GM23338 (cell line): ENCODE measurements around the gene CIC. TPM values are rescaled to one million over a fixed set of nuclear protein-coding genes. Genes with fewer than 3 reads are reported as not detected.

Experiments used
- ATAC-seq: fragments of 200-7000 bp; cut with Tn5 transposase; 3 replicates; pipeline ENCODE4 v1.9.1; 2020
- DNase-seq: peaks from one replicate; pipeline ENCODE4 v3.0.0-alpha.2; 2015; ENCODE audit warnings: low spot score
- H2AFZ ChIP-seq: fragments of 200-600 bp; sonication (generic); 2 replicates; pipeline ENCODE4 v1.8.0; 2016; ENCODE audit warnings: antibody characterized with exemption, mild to moderate bottlenecking, moderate library complexity
- H3F3A ChIP-seq: fragments of 200-600 bp; sonication (generic); replicated peaks from 2 replicates; pipeline ENCODE4 v1.8.0; 2017; ENCODE audit warnings: antibody characterized with exemption, mixed run types, low read depth
- H3K27ac ChIP-seq: fragments of 200-600 bp; sonication (generic); 2 replicates; pipeline ENCODE4 v1.6.1; 2016; ENCODE audit warnings: low read depth
- H3K27me3 ChIP-seq: fragments of 200-600 bp; sonication (generic); 2 replicates; pipeline ENCODE4 v1.8.0; 2016; ENCODE audit warnings: mild to moderate bottlenecking, mixed run types, moderate library complexity; ENCODE audit not compliant: insufficient read depth
- H3K36me3 ChIP-seq: fragments of 200-600 bp; sonication (generic); 2 replicates; pipeline ENCODE4 v1.8.0; 2016; ENCODE audit warnings: mild to moderate bottlenecking; ENCODE audit not compliant: insufficient read depth
- H3K4me1 ChIP-seq: fragments of 200-600 bp; sonication (generic); 2 replicates; pipeline ENCODE4 v1.8.0; 2016; ENCODE audit warnings: mild to moderate bottlenecking, moderate library complexity; ENCODE audit not compliant: insufficient read depth
- H3K4me2 ChIP-seq: fragments of 200-600 bp; sonication (generic); 2 replicates; pipeline ENCODE4 v1.7.1; 2017; ENCODE audit warnings: mixed run types
- H3K4me3 ChIP-seq: fragments of 200-600 bp; sonication (generic); 2 replicates; pipeline ENCODE4 v1.6.1; 2016; ENCODE audit warnings: mixed run types
- H3K79me2 ChIP-seq: fragments of 200-600 bp; sonication (generic); replicated peaks from 2 replicates; pipeline ENCODE4 v1.8.0; 2017; ENCODE audit warnings: mild to moderate bottlenecking; ENCODE audit not compliant: insufficient read depth
- H3K9me2 ChIP-seq: fragments of 200-600 bp; sonication (generic); 2 replicates; pipeline ENCODE4 v1.8.0; 2017; ENCODE audit not compliant: insufficient read depth
- H4K20me1 ChIP-seq: fragments of 200-600 bp; sonication (generic); replicated peaks from 2 replicates; pipeline ENCODE4 v1.8.0; 2017; ENCODE audit warnings: mild to moderate bottlenecking; ENCODE audit not compliant: insufficient read depth
- H3K27ac Mint-ChIP-seq: 2 replicates; pipeline ENCODE4 v1.8.0; 2020; ENCODE audit warnings: inconsistent platforms, mild to moderate bottlenecking, moderate library complexity, mixed read lengths
- H3K27me3 Mint-ChIP-seq: 3 replicates; pipeline ENCODE4 v1.8.0; 2022; ENCODE audit warnings: low read depth, mild to moderate bottlenecking, moderate library complexity, mixed read lengths, inconsistent platforms; ENCODE audit not compliant: insufficient read depth, poor library complexity
- H3K36me3 Mint-ChIP-seq: 3 replicates; pipeline ENCODE4 v1.8.0; 2021; ENCODE audit warnings: low read depth, mild to moderate bottlenecking, inconsistent platforms, moderate library complexity, mixed read lengths
- H3K4me1 Mint-ChIP-seq: 3 replicates; pipeline ENCODE4 v1.8.0; 2020; ENCODE audit warnings: mild to moderate bottlenecking, inconsistent platforms, mixed read lengths
- H3K4me3 Mint-ChIP-seq: 3 replicates; pipeline ENCODE4 v1.8.0; 2021; ENCODE audit warnings: moderate library complexity, mild to moderate bottlenecking, inconsistent platforms, mixed read lengths
- H3K9me3 Mint-ChIP-seq: 3 replicates; pipeline ENCODE4 v1.8.0; 2020; ENCODE audit warnings: moderate library complexity, mild to moderate bottlenecking, inconsistent platforms, mixed read lengths
- EZH2 ChIP-seq: fragments of 200-600 bp; sonication (generic); IDR thresholded peaks from one replicate; pipeline ENCODE4 v1.8.0; 2017; ENCODE audit warnings: antibody characterized with exemption, mild to moderate bottlenecking, low read depth; ENCODE audit not compliant: unreplicated experiment
- EZH2phosphoT487 ChIP-seq: fragments of 200-600 bp; sonication (generic); IDR thresholded peaks from one replicate; pipeline ENCODE4 v1.8.1; 2018; ENCODE audit warnings: antibody characterized with exemption; ENCODE audit not compliant: unreplicated experiment
- POLR2AphosphoS5 ChIP-seq: IDR thresholded peaks from 2 replicates; pipeline ENCODE4 v1.6.1; 2016; ENCODE audit warnings: antibody characterized with exemption, low read depth
- ZNF114 ChIP-seq: fragments of 250-450 bp; sonication (Bioruptor Pico); IDR thresholded peaks from 2 replicates; pipeline ENCODE4 v1.5.0; 2020; ENCODE audit warnings: mild to moderate bottlenecking, moderate library complexity
- ZNF331 ChIP-seq: fragments of 250-450 bp; sonication (Bioruptor Pico); IDR thresholded peaks from 2 replicates; pipeline ENCODE4 v1.5.0; 2020; ENCODE audit warnings: low read depth, mild to moderate bottlenecking, moderate library complexity
- polyA plus RNA-seq: library from polyadenylated mRNA; unstranded; fragments of >200 nt; fragmentation: Nextera tagmentation; extraction: Ambion mirVana; gene quantifications from 2 replicates; pipeline ENCODE4 v1.2.1, GENCODE V29; 2016
- total RNA-seq: library from RNA; depleted of rRNA; stranded (reverse); fragments of >200 nt; shearing (Covaris generic); gene quantifications from 2 replicates; pipeline ENCODE4 v1.2.3, GENCODE V29; 2014
- TF ChIP-seq, protein P1 (sequence below): fragments of 250-450 bp; sonication (Bioruptor Pico); IDR thresholded peaks from 2 replicates; pipeline ENCODE4 v1.5.0; 2020; ENCODE audit warnings: mild to moderate bottlenecking, moderate library complexity
- TF ChIP-seq, protein P2 (sequence below), 2 experiments: fragments of 200-600 bp in 1 of 2; sonication (generic) in 1 of 2; conservative IDR thresholded peaks; 2 replicates each; pipeline versions ENCODE4 v1.5.1 to v1.6.1; 2016 to 2017; ENCODE audit warnings: antibody characterized with exemption in 2 of 2, low read depth in 2 of 2, mild to moderate bottlenecking in 2 of 2, moderate library complexity in 1 of 2

Gene CIC
- total and polyA plus RNA-seq, 2 experiments from 2014 or later: 13.2 to 42.0 TPM

DNA sequence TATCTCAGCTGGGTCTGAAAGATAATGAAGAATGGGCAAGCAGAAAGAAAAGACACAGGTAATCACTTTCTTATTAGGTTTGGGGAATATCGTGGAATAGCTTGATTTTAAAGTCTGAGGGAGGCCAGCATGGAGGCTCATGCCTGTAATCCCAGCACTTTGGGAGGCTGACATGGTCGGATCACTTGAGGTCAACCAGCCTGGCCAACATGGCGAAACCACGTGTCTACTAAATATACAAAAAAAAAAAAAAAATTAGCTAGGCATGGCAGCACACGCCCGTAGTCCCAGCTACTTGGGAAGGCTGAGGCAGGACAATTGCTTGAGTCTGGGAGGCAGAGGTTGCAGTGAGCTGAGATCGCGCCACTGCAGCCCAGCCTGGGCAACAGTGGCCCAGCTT, 34.8 kb downstream of the CIC start (continued):
- TF ChIP-seq, protein P1, sequence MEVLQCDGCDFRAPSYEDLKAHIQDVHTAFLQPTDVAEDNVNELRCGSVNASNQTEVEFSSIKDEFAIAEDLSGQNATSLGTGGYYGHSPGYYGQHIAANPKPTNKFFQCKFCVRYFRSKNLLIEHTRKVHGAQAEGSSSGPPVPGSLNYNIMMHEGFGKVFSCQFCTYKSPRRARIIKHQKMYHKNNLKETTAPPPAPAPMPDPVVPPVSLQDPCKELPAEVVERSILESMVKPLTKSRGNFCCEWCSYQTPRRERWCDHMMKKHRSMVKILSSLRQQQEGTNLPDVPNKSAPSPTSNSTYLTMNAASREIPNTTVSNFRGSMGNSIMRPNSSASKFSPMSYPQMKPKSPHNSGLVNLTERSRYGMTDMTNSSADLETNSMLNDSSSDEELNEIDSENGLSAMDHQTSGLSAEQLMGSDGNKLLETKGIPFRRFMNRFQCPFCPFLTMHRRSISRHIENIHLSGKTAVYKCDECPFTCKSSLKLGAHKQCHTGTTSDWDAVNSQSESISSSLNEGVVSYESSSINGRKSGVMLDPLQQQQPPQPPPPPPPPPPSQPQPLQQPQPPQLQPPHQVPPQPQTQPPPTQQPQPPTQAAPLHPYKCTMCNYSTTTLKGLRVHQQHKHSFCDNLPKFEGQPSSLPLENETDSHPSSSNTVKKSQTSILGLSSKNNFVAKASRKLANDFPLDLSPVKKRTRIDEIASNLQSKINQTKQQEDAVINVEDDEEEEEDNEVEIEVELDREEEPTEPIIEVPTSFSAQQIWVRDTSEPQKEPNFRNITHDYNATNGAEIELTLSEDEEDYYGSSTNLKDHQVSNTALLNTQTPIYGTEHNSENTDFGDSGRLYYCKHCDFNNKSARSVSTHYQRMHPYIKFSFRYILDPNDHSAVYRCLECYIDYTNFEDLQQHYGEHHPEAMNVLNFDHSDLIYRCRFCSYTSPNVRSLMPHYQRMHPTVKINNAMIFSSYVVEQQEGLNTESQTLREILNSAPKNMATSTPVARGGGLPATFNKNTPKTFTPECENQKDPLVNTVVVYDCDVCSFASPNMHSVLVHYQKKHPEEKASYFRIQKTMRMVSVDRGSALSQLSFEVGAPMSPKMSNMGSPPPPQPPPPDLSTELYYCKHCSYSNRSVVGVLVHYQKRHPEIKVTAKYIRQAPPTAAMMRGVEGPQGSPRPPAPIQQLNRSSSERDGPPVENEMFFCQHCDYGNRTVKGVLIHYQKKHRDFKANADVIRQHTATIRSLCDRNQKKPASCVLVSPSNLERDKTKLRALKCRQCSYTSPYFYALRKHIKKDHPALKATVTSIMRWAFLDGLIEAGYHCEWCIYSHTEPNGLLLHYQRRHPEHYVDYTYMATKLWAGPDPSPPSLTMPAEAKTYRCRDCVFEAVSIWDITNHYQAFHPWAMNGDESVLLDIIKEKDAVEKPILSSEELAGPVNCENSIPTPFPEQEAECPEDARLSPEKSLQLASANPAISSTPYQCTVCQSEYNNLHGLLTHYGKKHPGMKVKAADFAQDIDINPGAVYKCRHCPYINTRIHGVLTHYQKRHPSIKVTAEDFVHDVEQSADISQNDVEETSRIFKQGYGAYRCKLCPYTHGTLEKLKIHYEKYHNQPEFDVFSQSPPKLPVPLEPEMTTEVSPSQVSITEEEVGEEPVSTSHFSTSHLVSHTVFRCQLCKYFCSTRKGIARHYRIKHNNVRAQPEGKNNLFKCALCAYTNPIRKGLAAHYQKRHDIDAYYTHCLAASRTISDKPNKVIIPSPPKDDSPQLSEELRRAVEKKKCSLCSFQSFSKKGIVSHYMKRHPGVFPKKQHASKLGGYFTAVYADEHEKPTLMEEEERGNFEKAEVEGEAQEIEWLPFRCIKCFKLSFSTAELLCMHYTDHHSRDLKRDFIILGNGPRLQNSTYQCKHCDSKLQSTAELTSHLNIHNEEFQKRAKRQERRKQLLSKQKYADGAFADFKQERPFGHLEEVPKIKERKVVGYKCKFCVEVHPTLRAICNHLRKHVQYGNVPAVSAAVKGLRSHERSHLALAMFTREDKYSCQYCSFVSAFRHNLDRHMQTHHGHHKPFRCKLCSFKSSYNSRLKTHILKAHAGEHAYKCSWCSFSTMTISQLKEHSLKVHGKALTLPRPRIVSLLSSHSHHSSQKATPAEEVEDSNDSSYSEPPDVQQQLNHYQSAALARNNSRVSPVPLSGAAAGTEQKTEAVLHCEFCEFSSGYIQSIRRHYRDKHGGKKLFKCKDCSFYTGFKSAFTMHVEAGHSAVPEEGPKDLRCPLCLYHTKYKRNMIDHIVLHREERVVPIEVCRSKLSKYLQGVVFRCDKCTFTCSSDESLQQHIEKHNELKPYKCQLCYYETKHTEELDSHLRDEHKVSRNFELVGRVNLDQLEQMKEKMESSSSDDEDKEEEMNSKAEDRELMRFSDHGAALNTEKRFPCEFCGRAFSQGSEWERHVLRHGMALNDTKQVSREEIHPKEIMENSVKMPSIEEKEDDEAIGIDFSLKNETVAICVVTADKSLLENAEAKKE (CRISPR knock-in tag): no peak
- no peak for TF ChIP-seq POLR2AphosphoS5
- TF ChIP-seq, protein P2, sequence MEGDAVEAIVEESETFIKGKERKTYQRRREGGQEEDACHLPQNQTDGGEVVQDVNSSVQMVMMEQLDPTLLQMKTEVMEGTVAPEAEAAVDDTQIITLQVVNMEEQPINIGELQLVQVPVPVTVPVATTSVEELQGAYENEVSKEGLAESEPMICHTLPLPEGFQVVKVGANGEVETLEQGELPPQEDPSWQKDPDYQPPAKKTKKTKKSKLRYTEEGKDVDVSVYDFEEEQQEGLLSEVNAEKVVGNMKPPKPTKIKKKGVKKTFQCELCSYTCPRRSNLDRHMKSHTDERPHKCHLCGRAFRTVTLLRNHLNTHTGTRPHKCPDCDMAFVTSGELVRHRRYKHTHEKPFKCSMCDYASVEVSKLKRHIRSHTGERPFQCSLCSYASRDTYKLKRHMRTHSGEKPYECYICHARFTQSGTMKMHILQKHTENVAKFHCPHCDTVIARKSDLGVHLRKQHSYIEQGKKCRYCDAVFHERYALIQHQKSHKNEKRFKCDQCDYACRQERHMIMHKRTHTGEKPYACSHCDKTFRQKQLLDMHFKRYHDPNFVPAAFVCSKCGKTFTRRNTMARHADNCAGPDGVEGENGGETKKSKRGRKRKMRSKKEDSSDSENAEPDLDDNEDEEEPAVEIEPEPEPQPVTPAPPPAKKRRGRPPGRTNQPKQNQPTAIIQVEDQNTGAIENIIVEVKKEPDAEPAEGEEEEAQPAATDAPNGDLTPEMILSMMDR (conservative IDR thresholded peaks at IDR 0.05; ENCODE audit: low read depth in 2 of 2): no peak
- TF ChIP-seq EZH2: no peak
- no peak for TF ChIP-seq ZNF114 (CRISPR knock-in tag)

DNA sequence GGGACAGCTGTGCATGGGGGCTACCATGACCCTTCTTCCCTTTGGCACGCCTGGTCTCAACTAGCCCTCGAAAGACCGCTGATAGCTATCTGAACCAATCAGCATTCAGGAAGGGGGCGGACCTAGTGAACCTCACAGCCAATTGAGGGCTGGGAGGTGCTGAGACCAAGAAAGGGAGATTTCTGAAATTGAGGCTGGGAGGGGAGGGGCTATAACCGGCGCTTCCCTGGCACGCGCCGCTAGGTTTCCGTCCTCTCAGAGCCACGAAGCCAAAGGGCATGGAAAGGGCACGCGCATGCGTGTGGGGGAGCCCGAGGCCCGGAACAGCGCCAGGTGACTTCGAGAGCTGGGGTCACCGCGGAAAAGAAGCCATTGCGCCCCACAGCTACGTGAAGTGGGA, 37.6 kb downstream of the CIC start:
- H3K27ac Mint-ChIP-seq: no peak overlapping the region
- no peaks in the 10 kb centered on the region for H3K36me3 ChIP-seq
- TF ChIP-seq, protein P1 (CRISPR knock-in tag): no peak
- TF ChIP-seq EZH2phosphoT487 (no peak), ZNF331 (CRISPR knock-in tag) (no peak)

More for the DNA sequence above, 37.6 kb downstream of the CIC start:
- peak; percentile 12 for ATAC-seq
- Histone ChIP-seq H3K27me3 (no peaks in the 10 kb centered on the region), H4K20me1 (no peaks in the 10 kb centered on the region), H3F3A (peaks cover 12% of the 10 kb centered on the region), H2AFZ (no peak overlapping the region), H3K4me2 (no peak overlapping the region), H3K4me1 (peaks cover 9% of the 10 kb centered on the region), H3K79me2 (peaks cover 2% of the 10 kb centered on the region), H3K4me3 (no peak overlapping the region), H3K27ac (no peak overlapping the region), H3K9me2 (0 out of 2 replicates have a peak, but pooled peaks cover 4% of the 10 kb centered on the region)
- Mint-ChIP-seq H3K4me3 (no peak overlapping the region), H3K9me3 (no peaks in the 10 kb centered on the region; the same call in 2 of the 3 replicates), H3K27me3 (peaks cover 32% of the 10 kb centered on the region), H3K4me1 (peaks cover 16% of the 10 kb centered on the region), H3K36me3 (no peaks in the 10 kb centered on the region)
- peak; percentile 87 for DNase-seq
